HG02642 (cell line): ENCODE data around the gene NANOS2.
A peak's percentile ranks its signal among the peaks of the same experiment; 100 is the strongest.

Source experiments
- ATAC-seq: cut with Tn5 transposase; IDR thresholded peaks from one replicate; pipeline ENCODE4 v1.9.1; 2021; ENCODE audit warnings: mild to moderate bottlenecking; ENCODE audit not compliant: unreplicated experiment, poor library complexity

The NANOS2 gene

GRCh38 chr19:45931055-45931454 lies 16.5 kb upstream of the NANOS2 start:
- no peak for ATAC-seq

GRCh38 chr19:45929247-45929646 lies 14.7 kb upstream of the NANOS2 start:
- ATAC-seq: no peak

GRCh38 chr19:45927565-45928261 lies 13.1 kb upstream of the NANOS2 start:
- peak; percentile 78 for ATAC-seq

GRCh38 chr19:45924891-45925447 lies 10.4 kb upstream of the NANOS2 start:
- ATAC-seq: no peak

GRCh38 chr19:45922281-45922680 lies 7.7 kb upstream of the NANOS2 start:
- ATAC-seq: no peak

GRCh38 chr19:45920458-45920857 lies 5.9 kb upstream of the NANOS2 start:
- no peak for ATAC-seq

- ATAC-seq: no peak
Measured at GRCh38 chr19:45919678-45920077, 5.1 kb upstream of the NANOS2 start.

GRCh38 chr19:45918721-45919120 lies 4.1 kb upstream of the NANOS2 start:
- no peak for ATAC-seq

GRCh38 chr19:45917421-45918091 lies 3.0 kb upstream of the NANOS2 start:
- ATAC-seq: no peak

- no peak for ATAC-seq
Measured at GRCh38 chr19:45911291-45911690, 3.3 kb downstream of the NANOS2 start.

- no peak for ATAC-seq
Measured at GRCh38 chr19:45908956-45909355, 5.6 kb downstream of the NANOS2 start.

GRCh38 chr19:45906221-45906620 lies 8.4 kb downstream of the NANOS2 start:
- no peak for ATAC-seq

GRCh38 chr19:45905011-45905410 lies 9.6 kb downstream of the NANOS2 start:
- ATAC-seq: no peak

- ATAC-seq: peak; percentile 89
Measured at GRCh38 chr19:45902651-45903625, 11.6 kb downstream of the NANOS2 start.

GRCh38 chr19:45901912-45902650 lies 12.5 kb downstream of the NANOS2 start, which contains the start of gene MYPOP:
TSS of gene MYPOP (minus strand) at chr19:45902613. CDS start at chr19:45901773, 840 bp downstream.
- no peak for ATAC-seq

GRCh38 chr19:45901432-45901911 lies 13.1 kb downstream of the NANOS2 start:
- no peak for ATAC-seq

- no peak for ATAC-seq
Measured at GRCh38 chr19:45900738-45901431, 13.7 kb downstream of the NANOS2 start.

GRCh38 chr19:45899919-45900589 lies 14.5 kb downstream of the NANOS2 start:
- no peak for ATAC-seq
